ENCODE results near the gene RICTOR.

RICTOR gene

DNA sequence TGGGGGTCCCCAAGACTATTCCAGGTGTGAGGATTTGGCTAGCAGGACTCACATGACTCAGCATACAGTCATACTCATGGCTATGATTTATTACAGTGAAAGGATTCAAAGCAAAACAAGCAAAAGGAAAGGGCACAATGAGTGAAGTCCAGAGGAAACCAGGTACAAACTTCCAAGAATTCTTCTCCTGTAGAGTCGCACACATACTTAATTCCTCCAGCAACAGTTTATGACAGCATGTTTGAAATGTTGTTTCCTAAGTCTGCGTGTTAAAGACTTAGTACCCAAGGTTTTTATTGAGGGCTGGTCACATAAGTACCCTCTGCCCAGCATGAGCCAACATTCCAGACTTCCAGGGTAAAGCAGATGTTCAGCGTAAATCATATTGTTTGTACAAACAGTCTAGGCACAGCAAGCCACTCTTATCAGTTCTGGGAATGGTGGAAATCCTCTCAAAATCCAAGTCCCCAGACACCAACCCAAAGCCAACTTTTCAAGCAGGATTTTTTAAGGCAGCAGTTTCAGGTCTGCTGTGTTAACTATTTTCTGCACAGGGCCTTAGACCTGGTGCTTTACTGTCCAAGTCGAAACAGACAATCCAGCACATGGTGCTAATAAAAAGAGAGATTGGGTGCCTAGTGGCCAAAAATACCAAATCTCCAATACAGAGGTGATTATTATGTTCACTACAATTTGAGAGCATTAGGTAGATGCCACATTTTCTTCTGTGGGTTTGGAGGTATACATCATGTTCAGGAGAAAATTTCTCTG is 18.6 kb upstream of the RICTOR start:
- no peak for DNase-seq

DNA sequence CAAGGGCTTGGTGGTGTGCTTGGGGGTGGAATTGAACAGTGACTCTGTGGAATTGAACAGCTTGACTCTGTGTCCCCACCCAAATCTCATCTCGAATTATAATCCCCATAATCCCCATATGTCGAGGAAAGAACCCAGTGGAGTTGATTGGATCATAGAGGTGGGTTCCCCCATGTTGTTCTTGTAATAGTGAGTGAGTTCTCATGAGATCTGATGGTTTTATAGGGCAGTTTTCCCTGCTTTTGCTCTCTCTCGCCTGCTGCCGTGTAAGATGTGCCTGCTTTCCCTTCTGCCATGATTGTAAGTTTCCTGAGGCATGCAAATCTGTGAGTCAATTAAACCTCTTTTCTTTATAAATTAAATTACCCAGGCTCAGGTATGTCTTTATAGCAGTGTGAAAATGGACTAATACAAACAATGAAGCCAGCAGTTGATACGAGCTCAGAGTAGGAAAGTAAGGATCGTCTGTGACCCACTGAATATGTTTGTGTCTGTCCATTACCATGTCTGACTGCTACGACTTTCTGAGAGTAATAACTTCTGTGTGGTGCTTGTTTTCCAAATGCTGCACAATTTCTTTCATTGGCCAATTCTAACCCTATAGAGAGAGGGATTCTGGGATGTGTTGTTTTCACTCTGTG is 17.9 kb upstream of the RICTOR start:
- no peak for DNase-seq

DNA sequence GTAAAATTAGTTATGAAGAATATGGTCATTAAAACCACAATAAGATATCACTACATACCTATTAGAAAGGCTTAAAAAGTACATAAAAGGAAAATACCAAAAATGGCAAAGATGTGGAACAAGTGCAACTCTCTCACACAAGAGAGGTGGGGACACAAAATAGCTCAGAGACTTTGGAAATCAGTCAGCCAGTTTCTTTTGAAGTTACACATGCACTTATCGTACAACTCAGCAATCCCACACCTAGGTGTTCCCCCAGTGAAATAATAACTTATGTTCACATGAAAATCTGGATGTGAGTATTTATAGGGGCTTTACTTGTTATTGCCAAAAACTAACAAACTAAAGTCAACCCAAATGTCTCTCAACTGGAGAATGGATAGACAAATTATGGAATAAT is 9.8 kb upstream of the RICTOR start:
- no peak for DNase-seq

DNA sequence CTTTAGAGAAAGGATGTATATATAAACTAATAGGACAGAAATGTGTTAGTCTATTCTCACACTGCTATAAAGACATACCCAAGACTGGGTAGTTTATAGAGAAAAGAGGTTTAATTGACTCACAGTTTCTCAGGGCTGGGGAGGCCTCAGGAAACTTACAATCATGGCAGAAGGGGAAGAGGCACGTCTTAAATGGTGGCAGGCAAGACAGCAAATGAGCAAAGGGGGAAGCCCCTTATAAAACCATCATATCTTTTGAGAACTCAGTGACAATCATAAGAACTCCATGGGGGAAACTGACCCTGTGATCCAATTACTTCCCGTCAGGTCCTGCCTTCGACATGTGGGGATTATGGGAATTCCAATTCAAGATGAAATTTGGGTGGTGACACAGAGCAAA is 8.8 kb upstream of the RICTOR start:
- no peak for DNase-seq

DNA sequence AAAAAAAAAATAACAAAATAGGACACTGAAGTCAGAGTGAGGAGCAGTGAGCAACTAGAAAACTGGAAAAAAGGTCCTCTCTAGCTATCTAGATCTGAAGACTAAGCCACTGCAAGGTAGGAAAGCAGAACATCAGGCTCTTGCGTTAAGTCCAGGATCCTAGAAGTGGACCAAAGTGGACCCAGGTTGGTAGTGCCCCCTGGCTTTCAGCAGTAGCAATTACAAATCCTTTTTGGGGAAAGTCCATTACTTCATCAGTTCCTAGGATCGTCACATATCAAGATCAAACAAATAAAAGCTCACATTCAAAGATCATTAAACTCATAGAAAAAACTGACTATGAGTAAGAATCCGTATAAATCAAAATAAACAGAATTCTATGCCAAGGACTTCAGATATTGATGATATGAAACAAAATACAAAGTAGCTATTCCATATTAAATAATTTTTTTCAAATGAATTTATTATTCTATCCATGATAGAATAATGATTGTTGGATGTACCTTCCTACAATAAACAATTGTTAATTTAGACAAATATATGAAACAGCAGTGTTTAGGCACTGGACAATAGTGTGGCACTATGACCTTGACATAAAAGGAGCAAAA is 6.5 kb upstream of the RICTOR start:
- DNase-seq, result no peak

DNA sequence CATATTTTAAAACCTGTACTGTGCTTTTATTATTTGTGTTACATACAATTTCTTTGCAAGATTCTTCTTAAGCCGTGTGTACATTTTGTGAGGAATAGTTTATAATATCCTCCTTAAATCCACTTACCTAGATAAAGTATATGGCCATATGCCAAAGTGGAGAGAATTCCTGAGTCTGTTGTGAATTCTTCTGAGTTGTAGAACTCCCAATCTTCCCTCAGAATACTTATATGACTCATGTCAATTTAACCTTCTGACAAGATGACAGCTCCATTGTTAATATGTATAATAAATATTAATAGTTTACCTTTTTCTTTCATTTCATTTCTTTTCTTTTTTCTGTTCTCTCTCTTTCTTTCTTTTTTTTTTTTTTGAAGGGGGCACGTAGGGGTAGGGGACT is 6.0 kb upstream of the RICTOR start:
- DNase-seq, result no peak

DNA sequence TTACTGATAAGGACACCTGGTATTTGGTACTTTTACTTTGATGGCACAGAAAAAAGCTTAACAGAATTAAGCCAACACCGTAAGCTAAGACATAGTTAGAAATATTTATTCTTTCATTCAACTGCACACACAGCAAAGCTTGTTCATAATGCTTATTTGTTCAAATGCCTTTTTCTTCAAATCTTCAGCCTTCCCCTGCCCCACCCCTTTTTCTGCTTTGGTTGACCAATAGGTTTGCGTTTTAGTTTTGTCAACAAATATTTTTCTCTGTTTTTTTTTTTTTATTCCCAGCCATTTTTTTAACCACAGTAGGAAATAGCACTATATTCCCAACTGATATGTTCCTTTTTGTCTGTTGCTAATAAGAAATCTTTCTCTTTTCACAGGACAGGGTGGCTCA is 4.9 kb upstream of the RICTOR start:
- DNase-seq, result no peak

DNA sequence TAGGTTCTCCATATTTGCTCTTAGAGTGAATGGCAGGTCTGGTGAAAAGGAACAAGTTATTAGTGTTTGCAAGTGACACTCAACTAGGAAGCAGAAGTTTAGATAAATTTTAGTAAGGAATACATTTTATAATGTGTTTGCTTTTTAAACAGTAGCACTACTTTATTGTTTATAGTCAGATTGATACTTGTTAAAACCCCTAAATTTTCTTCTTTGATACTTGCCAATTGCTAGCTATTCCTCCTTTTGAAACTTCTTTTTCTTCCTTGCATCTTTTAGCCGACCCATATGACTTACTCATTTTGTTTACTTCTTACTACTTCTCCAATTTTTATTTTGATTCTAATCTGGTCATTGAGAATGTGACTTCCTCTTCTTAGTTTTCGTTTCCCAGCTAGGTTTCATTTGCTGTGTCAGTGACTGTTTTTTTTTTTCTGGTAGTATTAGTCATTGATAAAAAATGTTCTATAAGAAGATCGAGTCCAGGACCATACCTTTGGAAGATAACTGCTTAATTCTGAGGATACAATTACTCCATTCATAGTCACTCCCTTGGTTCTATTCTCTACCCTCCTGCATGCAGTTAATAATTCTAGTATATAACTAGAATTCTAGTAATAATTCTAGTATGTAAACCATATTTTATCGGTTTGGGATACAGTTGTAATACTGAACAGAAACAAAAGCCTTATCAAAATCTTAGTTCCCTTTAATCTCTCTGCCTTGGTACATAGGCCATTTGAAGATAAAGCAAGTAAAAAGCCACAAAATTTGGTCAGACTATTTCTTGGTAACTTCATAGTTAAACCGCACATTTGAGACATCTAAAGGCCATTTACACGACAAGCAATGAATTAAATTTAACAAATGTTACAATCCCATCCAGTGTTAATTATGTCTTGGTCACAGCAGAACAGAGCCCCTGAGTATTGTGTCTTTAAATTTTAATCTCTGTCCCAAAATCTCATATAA is 2.8 kb upstream of the RICTOR start:
- no peak for DNase-seq

DNA sequence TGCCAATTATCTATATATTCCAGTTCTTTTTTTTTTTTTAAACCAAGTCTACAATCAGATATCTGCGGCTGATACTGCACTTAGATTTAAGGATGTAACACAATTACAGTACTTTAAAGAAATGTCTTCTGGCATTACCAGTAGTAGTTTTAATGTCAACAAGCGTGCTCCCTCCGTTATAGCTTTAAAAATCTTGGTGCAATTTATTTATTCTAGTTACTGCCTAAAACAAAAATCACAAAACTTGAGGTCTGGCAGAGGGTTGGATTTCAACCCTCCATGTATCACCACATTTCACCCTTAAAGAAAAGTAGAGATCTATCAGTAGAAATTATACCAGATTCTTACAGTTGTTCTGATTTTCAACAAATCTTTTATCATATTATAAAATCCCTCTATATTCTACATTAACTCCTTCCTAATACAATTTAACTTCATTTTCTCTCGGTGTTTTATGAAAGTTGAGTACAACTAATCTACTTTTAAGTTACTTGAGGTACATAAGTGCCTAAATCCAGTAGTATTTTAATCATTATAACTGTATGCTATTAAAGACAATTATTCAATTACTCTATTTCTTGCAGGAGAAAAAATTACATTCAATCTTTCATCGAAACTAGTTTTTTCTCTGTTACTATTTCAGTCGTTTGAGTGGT is 2.0 kb upstream of the RICTOR start:
- no peak for DNase-seq

DNA sequence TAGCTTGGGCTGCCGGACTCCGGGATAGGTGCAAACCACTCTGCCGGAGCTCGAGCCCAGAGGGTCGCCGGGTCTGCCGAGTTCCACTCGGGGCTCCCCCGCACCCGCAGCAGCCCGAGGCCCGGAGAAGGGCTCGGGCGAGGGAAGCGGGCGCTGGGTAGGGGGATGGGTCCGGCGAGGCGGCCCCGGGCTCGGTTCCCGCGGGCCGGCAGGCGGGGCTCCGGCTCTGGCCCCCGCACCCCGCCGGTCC is 507 bp downstream of the RICTOR start:
- DNase-seq, result no peak

DNA sequence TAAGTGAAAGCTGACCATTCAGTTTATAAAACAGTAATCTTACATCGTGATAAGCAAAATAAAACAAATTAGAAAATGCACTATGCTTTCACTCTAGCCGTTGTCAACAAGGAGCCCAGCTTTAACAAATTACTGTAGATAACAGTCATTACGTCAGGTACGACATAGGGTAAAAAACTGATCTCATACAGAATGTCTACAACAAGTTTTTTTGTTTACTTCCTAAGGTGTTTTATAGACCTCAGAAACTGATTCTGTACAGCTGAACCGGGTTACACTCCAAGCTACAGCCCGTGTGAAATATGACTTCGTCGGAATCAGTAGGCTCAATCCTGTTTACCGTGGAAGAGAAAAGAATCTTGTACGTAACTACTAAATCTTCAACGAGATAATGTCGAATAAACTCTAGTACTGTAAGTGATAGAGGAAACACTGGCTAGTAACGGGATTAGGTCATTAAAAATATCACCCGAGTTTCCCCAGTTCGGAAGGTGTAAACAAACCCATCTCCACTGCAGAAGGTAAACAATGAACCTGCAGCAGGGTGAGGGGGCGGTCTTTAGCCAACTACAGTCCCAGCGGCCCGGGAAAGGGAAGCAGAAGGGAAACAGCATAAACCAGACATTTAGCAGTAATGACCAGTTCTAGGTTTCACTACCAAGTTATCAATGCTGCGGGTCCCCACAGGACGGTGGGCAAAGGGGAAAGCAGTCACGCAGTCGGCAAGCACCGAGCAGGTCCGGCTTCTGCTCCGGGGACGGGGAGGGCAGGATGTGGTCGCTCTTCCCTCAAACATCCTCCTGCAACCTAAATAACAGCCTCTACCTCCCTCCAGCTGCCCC is 1.1 kb downstream of the RICTOR start:
- DNase-seq, result no peak

DNA sequence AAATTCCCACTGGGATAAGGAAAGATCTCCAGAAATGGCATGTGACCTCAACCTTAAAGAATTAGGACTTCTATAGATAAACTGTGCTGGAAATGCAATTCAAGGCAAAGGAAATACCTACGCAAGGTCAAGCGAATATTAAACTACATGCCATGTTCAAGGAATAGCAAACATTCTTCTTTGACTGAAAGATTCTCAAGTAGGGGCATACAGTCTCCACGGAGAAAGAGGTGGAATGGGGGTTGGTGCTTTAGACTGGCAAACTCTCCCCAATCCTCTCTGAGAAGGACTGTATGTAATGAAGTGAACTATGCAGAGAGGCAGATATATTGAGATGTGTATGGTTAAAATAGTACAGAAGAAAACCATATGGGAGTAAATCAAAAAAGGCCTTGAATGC is 6.1 kb downstream of the RICTOR start:
- no peak for DNase-seq

DNA sequence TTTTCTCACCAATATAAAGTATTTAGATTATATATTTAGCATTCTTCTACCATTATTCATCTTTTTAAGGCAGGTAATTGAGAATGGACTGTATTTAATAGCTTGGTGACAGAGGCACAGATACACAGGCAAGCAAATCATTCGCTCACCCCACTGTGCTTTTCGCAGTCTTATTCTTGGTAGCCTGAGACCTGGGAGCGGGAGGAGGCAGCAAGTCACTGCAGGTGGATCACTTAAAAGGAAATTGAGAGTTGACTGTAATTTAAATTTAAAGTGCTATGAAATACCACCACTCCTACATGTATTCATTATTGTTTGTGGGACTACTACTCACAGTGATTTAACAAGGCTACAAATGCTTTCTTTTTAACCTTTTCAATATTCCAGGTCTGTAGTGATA is 9.7 kb downstream of the RICTOR start:
- no peak for DNase-seq

DNA sequence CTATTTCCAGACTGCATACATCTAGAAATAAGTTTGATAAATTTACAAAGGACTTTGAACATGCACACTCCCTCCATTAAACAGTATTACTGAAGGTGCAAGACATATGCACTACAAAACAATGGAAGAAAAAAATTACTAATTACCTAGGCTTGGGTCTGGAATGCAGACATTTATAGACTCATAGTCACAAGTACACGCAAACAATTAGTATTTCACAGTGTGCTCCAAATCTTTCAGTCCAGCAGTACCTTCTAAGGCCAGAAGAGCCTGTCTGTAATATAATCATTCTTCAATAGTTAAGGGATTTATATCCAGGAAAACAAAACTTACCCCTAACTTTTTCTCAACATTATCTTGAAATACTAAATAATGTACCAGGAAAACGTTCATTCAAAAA is 11.2 kb downstream of the RICTOR start:
- DNase-seq, result no peak

DNA sequence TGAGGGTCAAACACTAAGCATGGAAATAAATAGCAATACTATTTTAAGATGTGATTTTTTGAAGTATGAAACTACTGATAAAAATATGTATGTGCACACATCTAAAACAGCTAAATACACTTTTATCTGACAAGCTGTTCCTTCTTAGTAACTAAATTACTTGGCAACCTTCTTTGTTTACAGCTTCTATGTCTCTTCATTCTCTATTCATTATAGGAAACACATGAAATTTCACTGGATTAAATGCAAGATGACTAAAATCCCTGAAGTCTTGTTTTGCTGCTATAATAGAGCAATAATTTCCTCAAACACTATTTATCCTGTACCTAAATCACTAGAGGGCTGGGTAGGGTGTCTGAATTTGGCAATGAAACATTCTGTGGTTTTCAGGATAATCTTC is 11.7 kb downstream of the RICTOR start:
- no peak for DNase-seq

DNA sequence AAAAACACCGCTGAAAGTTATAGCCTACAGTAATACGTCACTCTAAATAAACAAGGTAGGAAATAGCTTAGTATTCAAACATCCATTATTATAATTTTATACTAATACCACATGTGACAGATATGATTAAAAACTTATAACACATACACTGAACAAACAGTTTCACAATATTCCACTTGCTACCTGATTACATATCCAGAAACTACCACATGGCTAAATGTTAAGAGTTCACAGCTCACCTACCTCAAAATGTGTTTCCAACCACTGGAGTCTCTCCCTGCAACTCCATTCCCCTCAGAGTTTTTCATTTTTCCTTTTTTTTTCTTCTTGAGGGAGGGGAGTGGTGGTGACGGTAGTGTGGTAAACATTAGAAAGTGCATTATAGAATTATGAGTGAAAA is 12.1 kb downstream of the RICTOR start:
- DNase-seq, result no peak

DNA sequence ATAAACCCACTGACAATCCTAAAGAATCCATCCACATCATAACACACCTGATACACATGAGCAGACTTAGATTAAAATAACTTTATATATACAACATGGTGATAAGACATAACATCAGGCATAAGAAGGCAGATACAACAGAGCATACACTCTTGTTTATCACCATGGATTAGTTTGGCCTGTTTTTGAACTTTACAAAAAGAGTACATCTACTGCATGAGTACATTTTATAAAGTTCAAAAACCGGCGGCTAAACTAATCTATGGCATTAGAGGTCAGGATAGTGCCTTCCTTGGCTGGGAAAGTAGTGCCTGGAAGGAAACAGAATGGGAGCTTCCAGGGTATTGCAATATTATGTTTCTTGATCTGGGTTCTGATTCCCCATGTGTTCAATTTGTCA is 15.1 kb downstream of the RICTOR start:
- no peak for DNase-seq

DNA sequence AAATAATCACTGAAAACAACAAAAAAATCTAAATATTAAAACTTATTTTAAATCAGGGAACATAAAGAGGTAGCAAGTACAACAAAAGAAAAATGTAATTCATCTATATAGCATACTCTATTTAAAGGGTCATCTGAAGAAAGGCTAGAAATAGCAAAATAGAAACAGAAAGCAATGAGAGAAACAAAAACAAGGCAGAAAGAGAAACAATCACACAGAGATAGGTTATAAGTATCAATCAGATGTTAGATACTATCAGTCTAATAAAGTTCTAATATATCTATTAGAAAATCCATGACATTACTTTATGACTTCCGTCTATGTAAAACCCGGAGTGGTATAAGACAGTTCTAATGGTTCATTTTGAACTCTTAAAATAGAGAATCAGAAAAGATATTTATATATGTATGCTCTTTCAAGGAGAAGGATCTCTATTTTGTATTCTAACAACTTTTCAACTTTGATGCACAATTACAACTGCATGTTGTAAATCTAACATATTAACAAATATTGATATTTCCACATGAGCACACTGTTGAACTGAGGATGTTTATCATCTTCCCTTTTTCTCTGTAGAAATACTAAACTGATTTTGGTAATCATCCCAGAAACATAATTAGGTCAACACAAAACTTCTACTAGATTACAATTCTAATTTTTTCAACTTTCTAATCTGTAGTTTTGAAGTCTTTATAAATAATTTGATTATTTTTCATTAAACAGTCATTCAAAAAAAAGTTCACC is 15.8 kb downstream of the RICTOR start:
- no peak for DNase-seq

DNA sequence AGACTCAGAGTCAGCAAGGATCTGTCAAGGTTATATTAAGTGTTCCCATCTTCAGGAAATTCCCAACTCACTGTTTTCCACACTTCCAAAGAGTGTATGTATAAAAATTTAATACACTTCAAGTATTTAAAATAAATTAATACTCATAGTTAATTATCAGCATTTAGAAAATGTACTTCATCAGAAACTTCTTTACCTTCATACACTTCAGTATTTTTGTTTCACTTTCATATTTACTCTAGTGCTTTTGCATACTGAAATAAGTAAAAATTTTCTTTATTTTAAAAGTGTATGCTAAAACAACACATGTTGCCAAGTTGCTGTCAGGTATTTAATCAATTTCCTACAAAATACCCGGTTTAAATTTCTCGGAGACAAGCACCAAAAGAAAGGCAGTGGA is 16.5 kb downstream of the RICTOR start:
- no peak for DNase-seq

DNA sequence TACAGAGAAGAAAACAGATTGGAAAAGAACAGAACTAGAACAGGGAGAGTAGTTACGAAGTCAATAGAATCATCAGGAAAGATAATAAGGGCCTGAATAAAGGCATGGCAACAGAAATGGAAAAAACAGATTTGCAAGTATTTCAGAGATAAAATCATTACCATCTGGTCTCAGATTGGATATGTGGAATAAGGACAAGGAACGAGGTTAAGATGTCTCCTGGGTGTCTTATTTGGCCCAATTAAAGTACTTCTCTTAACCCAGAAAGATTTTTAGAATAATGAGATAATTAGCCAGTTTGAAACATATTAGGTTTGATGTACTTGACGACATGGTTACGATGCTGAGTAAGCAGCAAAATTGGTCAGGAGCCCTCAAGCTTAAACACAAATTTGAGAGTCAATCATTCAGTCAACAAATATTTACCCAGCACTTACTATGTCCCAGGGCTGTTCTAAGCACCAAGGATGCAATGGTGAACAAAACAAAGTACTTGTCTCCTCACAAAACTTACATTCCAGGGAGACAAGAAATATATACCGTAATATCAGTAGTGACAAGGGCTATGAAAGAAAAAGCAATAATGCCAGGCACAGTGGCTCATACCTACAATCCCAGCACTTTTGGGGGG is 18.3 kb downstream of the RICTOR start:
- DNase-seq, result no peak

All from GOT3 (cell line).